ENCODE data around the gene ARHGAP32.

GRCh38 chr11:128963744-128964325, 228.3 kb downstream of the ARHGAP32 start:
- TF ChIP-seq POLR2AphosphoS5 (IDR thresholded peaks at IDR 0.05): no peak
- TF ChIP-seq CTCF (IDR thresholded peaks at IDR 0.05): no peak
- no peak for TF ChIP-seq POLR2A (IDR thresholded peaks at IDR 0.05)
- TF ChIP-seq EP300 (IDR thresholded peaks at IDR 0.05): no peak

All from upper lobe of left lung (tissue), 4 donors.